Aorta (tissue), 5 donors: ENCODE results near the gene CACNG5. TPM values are rescaled to one million over a fixed set of nuclear protein-coding genes. Genes with fewer than 3 reads are reported as not detected.

Source experiments
- ATAC-seq: fragments of 200-7000 bp; cut with Tn5 transposase; one replicate; pipeline ENCODE4 v1.9.1; 2022; ENCODE audit warnings: moderate library complexity; ENCODE audit not compliant: low FRiP score
- DNase-seq, 2 donors: peaks; one replicate each; pipeline ENCODE4 v3.0.0-alpha.2; 2020
- H3K27ac ChIP-seq, 2 donors: one replicate each; pipeline ENCODE4 v1.5.1; 2013; ENCODE audit warnings: low read length in 2 of 2, mild to moderate bottlenecking in 2 of 2, moderate library complexity in 2 of 2, control low read depth in 1 of 2, inconsistent platforms in 1 of 2, low read depth in 1 of 2
- H3K27me3 ChIP-seq, 2 donors: one replicate each; pipeline ENCODE4 v1.6.1; 2013; ENCODE audit warnings: control low read depth in 1 of 2, low read length in 1 of 2, mild to moderate bottlenecking in 1 of 2, moderate library complexity in 1 of 2; ENCODE audit not compliant: insufficient read depth in 2 of 2, control insufficient read depth in 1 of 2
- H3K36me3 ChIP-seq, 2 donors: one replicate each; pipeline ENCODE4 v1.6.1; 2013; ENCODE audit warnings: control low read depth in 1 of 2, low read length in 1 of 2, mild to moderate bottlenecking in 1 of 2; ENCODE audit not compliant: insufficient read depth in 2 of 2, control insufficient read depth in 1 of 2
- H3K4me1 ChIP-seq, 2 donors: one replicate each; pipeline ENCODE4 v1.6.1; 2013; ENCODE audit warnings: low read length in 2 of 2, control low read depth in 1 of 2, mild to moderate bottlenecking in 1 of 2, moderate library complexity in 1 of 2; ENCODE audit not compliant: insufficient read depth in 2 of 2, control insufficient read depth in 1 of 2
- H3K4me3 ChIP-seq, 2 donors: one replicate each; pipeline ENCODE4 v1.5.1; 2013; ENCODE audit warnings: low read length in 2 of 2, control low read depth in 1 of 2, mild to moderate bottlenecking in 1 of 2
- H3K9me3 ChIP-seq: one replicate; pipeline ENCODE4 v1.6.1; 2013; ENCODE audit warnings: mild to moderate bottlenecking, low read length; ENCODE audit not compliant: control insufficient read depth
- WGBS, 2 donors: extraction: QIAGEN DNeasy Blood & Tissue Kit; methylation state at CpG; one replicate each; pipeline ENCODE4 v1.1.7; 2013; 5-methylcytosine and 5-hydroxymethylcytosine counted together
- intact Hi-C, 2 donors: fragments of 100-400 bp; cut with DNase I; formaldehyde crosslinking; loops; one replicate each; pipeline versions ENCODE4 v1.14.2 to v1.15.0; 2022
- polyA plus RNA-seq, 2 donors: library from polyadenylated mRNA; stranded (reverse); fragments of 200-250 nt; gene quantifications; one replicate each; pipeline ENCODE4 v1.2.3, GENCODE V29; 2013
- total RNA-seq, 2 donors: library from RNA; stranded (reverse); fragmentation: NEBNext Ultra II Directional; extraction: Animal tissue kit (Norgen Biotek cat#: 25700); gene quantifications; one replicate each; pipeline ENCODE4 v1.2.1, GENCODE V29; 2021
- donor health status: healthy with polysubstance abuse.
- donor health status: Bipolar disorder and iron deficiency.
- donor health status: DM: no; HTN: no; CAD: no.
- donor health status: DM: no; HTN: no; CAD: no.
- donor health status: DM: yes; HTN: yes; CAD: no.

CACNG5 gene
- total and polyA plus RNA-seq, 4 donors = not detected

DNA sequence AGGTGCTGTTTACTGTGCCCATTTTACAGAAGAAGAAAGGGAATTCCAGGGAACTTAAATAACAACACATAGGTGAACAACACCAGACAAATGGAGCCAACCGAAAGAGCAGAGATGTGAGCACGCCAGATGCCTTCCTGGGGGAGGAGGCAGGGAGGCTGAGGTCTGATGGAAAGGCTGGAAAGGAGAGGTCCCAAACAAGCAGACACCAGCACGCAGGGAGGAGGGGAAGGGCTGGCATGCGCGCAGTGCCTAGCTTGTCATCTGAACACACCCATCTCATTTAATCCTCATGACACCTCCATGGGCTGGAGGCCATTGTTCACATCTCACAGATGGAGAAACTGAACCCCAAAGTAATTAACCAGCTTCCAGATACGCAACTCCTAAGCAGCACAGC, 20.9 kb upstream of the CACNG5 start:
- H3K4me1 ChIP-seq = no peaks in the 10 kb centered on the region
- H3K36me3 ChIP-seq = no peaks in the 10 kb centered on the region
- H3K27ac ChIP-seq = no peak overlapping the region
- DNase-seq = no peak
- ATAC-seq = no peak
- peaks cover 7% of the 10 kb centered on the region for H3K9me3 ChIP-seq
- intact Hi-C loops = no loop called here
- 84 to 89% methylated on average over 6 of the region's 6 CpGs for WGBS, 2 donors
- no peaks in the 10 kb centered on the region for H3K27me3 ChIP-seq
- H3K4me3 ChIP-seq = no peak overlapping the region

GRCh38 chr17:66814570-66814969, 20.3 kb upstream of the CACNG5 start:
- Histone ChIP-seq H3K4me1 (no peaks in the 10 kb centered on the region), H3K4me3 (no peak overlapping the region), H3K27me3 (no peaks in the 10 kb centered on the region), H3K27ac (no peak overlapping the region), H3K9me3 (peaks cover 7% of the 10 kb centered on the region), H3K36me3 (no peaks in the 10 kb centered on the region)
- DNase-seq (no peak), ATAC-seq (no peak)
- WGBS, 2 donors = 50 to 51% methylated on average over 5 of the region's 5 CpGs
- intact Hi-C loops = no loop called here

GRCh38 chr17:66817750-66818149, 17.2 kb upstream of the CACNG5 start:
- no peak overlapping the region for H3K27ac ChIP-seq
- intact Hi-C loops = no loop called here
- H3K9me3 ChIP-seq = peaks cover 7% of the 10 kb centered on the region
- H3K27me3 ChIP-seq = no peaks in the 10 kb centered on the region
- DNase-seq (no peak), ATAC-seq (no peak)
- H3K36me3 ChIP-seq = no peaks in the 10 kb centered on the region
- H3K4me1 ChIP-seq = no peaks in the 10 kb centered on the region
- 91 to 92% methylated on average over 1 of the region's 1 CpG for WGBS, 2 donors
- no peak overlapping the region for H3K4me3 ChIP-seq

GRCh38 chr17:66819466-66819865, 15.5 kb upstream of the CACNG5 start:
- Histone ChIP-seq H3K36me3 (no peaks in the 10 kb centered on the region), H3K4me1 (no peaks in the 10 kb centered on the region), H3K9me3 (peaks cover 7% of the 10 kb centered on the region), H3K27me3 (no peaks in the 10 kb centered on the region), H3K27ac (no peak overlapping the region), H3K4me3 (no peak overlapping the region)
- 83 to 90% methylated on average over 6 of the region's 6 CpGs for WGBS, 2 donors
- intact Hi-C loops = no loop called here
- ATAC-seq (no peak), DNase-seq (peak in 1 of 2 donors; percentile 63)

DNA sequence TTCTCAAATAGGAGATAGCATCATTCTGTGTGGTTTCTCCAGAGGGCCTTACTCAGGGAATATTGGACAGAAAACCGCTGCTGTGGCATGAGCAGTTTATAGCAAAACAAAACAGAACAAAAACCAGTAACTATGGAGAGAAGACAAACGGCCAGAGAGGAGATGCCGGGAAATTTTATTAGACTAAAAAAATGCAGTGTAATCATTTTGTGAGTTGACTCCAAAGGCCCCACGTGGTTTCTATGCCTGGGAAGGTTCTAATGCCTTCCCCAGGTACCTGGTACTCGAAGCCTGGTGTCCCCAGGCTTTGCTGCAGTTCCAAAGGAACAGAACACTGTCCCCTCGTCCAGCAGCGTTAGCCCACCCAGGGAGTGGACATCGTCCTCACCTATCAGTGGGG, 12.9 kb upstream of the CACNG5 start:
- intact Hi-C loops = no loop called here
- no peaks in the 10 kb centered on the region for H3K27me3 ChIP-seq
- 60 to 65% methylated on average over 8 of the region's 8 CpGs for WGBS, 2 donors

DNA sequence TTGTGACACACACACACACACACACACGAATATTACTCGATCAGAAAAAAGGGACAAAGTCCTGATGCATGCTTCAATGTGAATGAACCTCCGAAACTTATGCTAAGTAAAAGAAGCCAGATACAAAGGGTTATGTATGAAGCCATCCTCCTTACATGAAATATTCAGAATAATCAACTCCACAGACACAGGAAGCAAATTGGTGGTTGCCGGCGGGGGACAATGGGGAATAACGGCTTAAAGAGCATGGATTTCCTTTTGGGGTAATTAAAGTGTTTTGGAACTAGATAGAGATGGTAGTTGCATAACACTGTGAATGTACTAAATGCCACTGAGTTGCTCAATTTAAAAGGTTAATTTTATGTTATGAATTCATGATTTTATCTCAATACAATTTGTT, 8.1 kb upstream of the CACNG5 start:
- H3K4me3 ChIP-seq = no peak overlapping the region
- intact Hi-C loops = no loop called here
- H3K27ac ChIP-seq = no peak overlapping the region
- H3K4me1 ChIP-seq = no peaks in the 10 kb centered on the region
- no peaks in the 10 kb centered on the region for H3K27me3 ChIP-seq
- 76 to 85% methylated on average over 6 of the region's 6 CpGs for WGBS, 2 donors
- H3K36me3 ChIP-seq = no peaks in the 10 kb centered on the region
- no peaks in the 10 kb centered on the region for H3K9me3 ChIP-seq
- no peak for DNase-seq
- no peak for ATAC-seq

More for the DNA sequence above, 12.9 kb upstream of the CACNG5 start:
- Histone ChIP-seq H3K27ac (no peak overlapping the region), H3K4me1 (no peaks in the 10 kb centered on the region), H3K9me3 (peaks cover 7% of the 10 kb centered on the region), H3K36me3 (no peaks in the 10 kb centered on the region), H3K4me3 (no peak overlapping the region)
- no peak for ATAC-seq
- no peak for DNase-seq

DNA sequence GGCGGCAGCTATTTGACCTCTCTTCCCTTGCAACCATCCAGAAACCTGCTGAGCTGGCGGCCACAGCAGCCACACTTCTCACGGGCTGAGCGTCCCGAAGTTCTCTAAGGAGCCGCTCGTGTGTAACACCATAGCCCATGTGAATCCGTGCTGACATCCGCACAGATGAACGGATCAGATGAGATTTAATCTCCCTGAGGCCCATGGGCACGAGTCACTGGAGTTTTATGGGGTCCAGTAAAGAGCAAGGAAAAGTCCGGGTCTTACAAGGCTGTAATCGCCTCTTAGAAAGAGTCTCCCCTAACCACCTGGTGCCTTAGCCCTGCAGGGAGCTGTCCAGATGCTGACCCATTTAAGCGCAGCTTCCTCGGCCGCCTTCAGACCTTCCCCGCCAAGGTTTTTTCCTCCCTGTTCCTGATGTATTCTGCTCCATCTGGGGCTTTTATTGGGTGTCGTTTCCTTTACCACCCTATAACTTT, 5.5 kb upstream of the CACNG5 start:
- no peaks in the 10 kb centered on the region for H3K36me3 ChIP-seq
- intact Hi-C loops = no loop called here
- no peak for ATAC-seq
- H3K4me3 ChIP-seq = no peak overlapping the region
- WGBS, 2 donors = 2 to 4% methylated on average over 18 of the region's 18 CpGs
- H3K4me1 ChIP-seq = no peaks in the 10 kb centered on the region
- no peaks in the 10 kb centered on the region for H3K9me3 ChIP-seq
- no peak overlapping the region for H3K27ac ChIP-seq
- no peaks in the 10 kb centered on the region for H3K27me3 ChIP-seq
- DNase-seq = no peak

DNA sequence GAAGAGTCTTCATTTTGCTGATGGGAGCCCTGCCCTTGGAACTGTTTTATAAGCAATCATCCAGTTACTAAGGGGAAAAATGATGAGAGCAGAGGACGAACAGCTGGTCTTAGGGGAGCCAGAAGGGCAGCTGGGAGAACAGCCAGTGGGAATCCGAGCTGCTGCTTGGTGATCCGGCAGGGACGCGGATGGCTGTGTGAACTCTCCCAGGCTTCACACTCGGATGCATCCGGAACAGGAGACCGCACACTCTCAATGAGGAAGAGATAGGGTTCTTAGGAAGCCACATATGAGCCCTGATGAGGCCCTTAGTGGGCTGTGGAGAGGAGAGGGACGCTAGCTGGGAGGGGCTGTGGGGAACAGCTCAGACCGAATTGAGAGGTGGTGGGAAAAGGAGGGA, 5.0 kb upstream of the CACNG5 start:
- no peaks in the 10 kb centered on the region for H3K4me1 ChIP-seq
- intact Hi-C loops = no loop called here
- H3K36me3 ChIP-seq = no peaks in the 10 kb centered on the region
- no peak overlapping the region for H3K27ac ChIP-seq
- H3K27me3 ChIP-seq = no peaks in the 10 kb centered on the region
- no peaks in the 10 kb centered on the region for H3K9me3 ChIP-seq
- DNase-seq (no peak), ATAC-seq (no peak)
- WGBS, 2 donors = 7 to 11% methylated on average over 10 of the region's 10 CpGs
- H3K4me3 ChIP-seq = no peak overlapping the region

DNA sequence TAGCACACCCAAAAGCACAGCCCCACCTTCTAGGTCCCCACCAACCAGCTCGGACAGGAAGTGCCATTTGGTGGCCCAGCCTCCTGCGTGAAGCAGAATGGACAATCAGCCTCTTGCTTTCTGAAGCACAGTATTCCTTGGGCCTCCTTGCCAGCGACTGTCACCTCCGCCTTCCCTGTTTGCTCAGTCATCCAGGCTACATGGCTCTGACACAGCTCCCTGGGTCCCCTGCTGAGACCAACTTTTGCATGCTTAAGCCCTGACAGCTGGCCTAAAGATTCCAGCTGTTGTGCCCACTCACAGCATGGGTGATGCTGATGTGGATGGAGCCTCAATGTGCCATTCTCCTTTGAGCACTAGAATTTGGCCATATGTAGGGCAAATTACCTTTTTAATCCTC, 4.5 kb upstream of the CACNG5 start:
- WGBS, 2 donors = 15 to 22% methylated on average over 4 of the region's 4 CpGs
- H3K36me3 ChIP-seq = no peaks in the 10 kb centered on the region
- no peaks in the 10 kb centered on the region for H3K4me1 ChIP-seq
- no peaks in the 10 kb centered on the region for H3K27me3 ChIP-seq
- no peaks in the 10 kb centered on the region for H3K9me3 ChIP-seq
- no peak for ATAC-seq
- intact Hi-C loops = no loop called here
- H3K27ac ChIP-seq = no peak overlapping the region
- H3K4me3 ChIP-seq = no peak overlapping the region
- no peak for DNase-seq
